T-cell (primary cell): ENCODE measurements around the gene RASA4. TPM values are rescaled to one million over a fixed set of nuclear protein-coding genes. Genes with fewer than 3 reads are reported as not detected.
A peak's percentile ranks its signal among the peaks of the same experiment; 100 is the strongest.
"Not testable (repeated sequence)": the region's sequence is repeated elsewhere in the genome, so short reads cannot be mapped to it uniquely, and the experiment has no call there.

Source experiments
- ATAC-seq, 4 experiments: fragments of 200-7000 bp in 3 of 4; fragments of 150-1000 bp in 1 of 4; cut with Tn5 transposase; replicated peaks in 1 of 4; 1 replicate in 3 of 4; 2 replicates in 1 of 4; pipeline ENCODE4 v1.10.0; 2021; ENCODE audit warnings: moderate library complexity in 3 of 4, mild to moderate bottlenecking in 2 of 4, moderate number of reproducible peaks in 1 of 4
- CTCF ChIA-PET, 2 donors: fragments of 300-600 bp; sonication (Branson Sonifier 250); formaldehyde crosslinking; loops; one replicate each; lab custom pipeline; 2022; ENCODE audit warnings: antibody characterized with exemption in 2 of 2; lab: Charles Lee
- POLR2A ChIA-PET, 2 donors: fragments of 300-600 bp; sonication (Branson Sonifier 250); formaldehyde crosslinking; loops; one replicate each; lab custom pipeline; 2022; ENCODE audit warnings: antibody characterized with exemption in 2 of 2; lab: Charles Lee
- DNase-seq, 35 experiments: peaks; one replicate each; pipeline versions ENCODE4 v3.0.0 to v3.0.0-alpha.2; 2013 to 2023
- H3K27ac ChIP-seq: one replicate; pipeline ENCODE4 v1.5.1; 2013; ENCODE audit warnings: low read length
- H3K27me3 ChIP-seq, 2 experiments: replicated peaks in 1 of 2; 1 replicate in 1 of 2; 2 replicates in 1 of 2; pipeline versions ENCODE4 v1.6.1 to v1.7.0; 2013; ENCODE audit warnings: low read length in 1 of 2, mixed read lengths in 1 of 2; ENCODE audit not compliant: control insufficient read depth in 2 of 2, insufficient read depth in 2 of 2; ENCODE audit errors: extremely low read depth in 1 of 2
- H3K36me3 ChIP-seq, 2 donors: 1 replicate in 1 of 2; 2 replicates in 1 of 2; pipeline versions ENCODE4 v1.6.1 to v1.7.0; 2013; ENCODE audit warnings: low read length in 1 of 2; ENCODE audit not compliant: control insufficient read depth in 2 of 2, insufficient read depth in 1 of 2; ENCODE audit errors: extremely low read depth in 1 of 2
- H3K4me1 ChIP-seq, 2 experiments: 1 replicate in 1 of 2; 2 replicates in 1 of 2; pipeline versions ENCODE4 v1.6.1 to v1.7.0; 2013; ENCODE audit warnings: low read length in 2 of 2, mixed read lengths in 1 of 2; ENCODE audit not compliant: insufficient read depth in 2 of 2, control insufficient read depth in 1 of 2; ENCODE audit errors: extremely low read depth in 1 of 2
- H3K4me3 ChIP-seq, 2 donors: 1 replicate in 1 of 2; 2 replicates in 1 of 2; pipeline versions ENCODE4 v1.5.1 to v1.7.0; 2013; ENCODE audit warnings: mild to moderate bottlenecking in 2 of 2, low read length in 1 of 2, moderate library complexity in 1 of 2; ENCODE audit not compliant: control insufficient read depth in 1 of 2; ENCODE audit errors: extremely low read depth in 1 of 2
- H3K9me3 ChIP-seq: 2 replicates; pipeline ENCODE4 v1.7.0; 2013
- H3K27ac Mint-ChIP-seq, 2 donors: one replicate each; pipeline ENCODE4 v1.8.0; 2020 to 2021; ENCODE audit warnings: mild to moderate bottlenecking in 2 of 2, mixed read lengths in 2 of 2
- H3K27me3 Mint-ChIP-seq, 2 donors: one replicate each; pipeline ENCODE4 v1.8.0; 2021 to 2022; ENCODE audit warnings: mixed read lengths in 2 of 2
- H3K36me3 Mint-ChIP-seq: one replicate; pipeline ENCODE4 v1.8.0; 2021; ENCODE audit warnings: mixed read lengths
- H3K4me1 Mint-ChIP-seq, 3 donors: one replicate each; pipeline ENCODE4 v1.8.0; 2020 to 2022; ENCODE audit warnings: mixed read lengths in 3 of 3, mild to moderate bottlenecking in 1 of 3
- H3K4me3 Mint-ChIP-seq, 3 donors: one replicate each; pipeline ENCODE4 v1.8.0; 2020 to 2022; ENCODE audit warnings: mild to moderate bottlenecking in 3 of 3, mixed read lengths in 3 of 3, moderate library complexity in 3 of 3
- H3K9me3 Mint-ChIP-seq, 3 donors: one replicate each; pipeline ENCODE4 v1.8.0; 2020 to 2022; ENCODE audit warnings: mixed read lengths in 3 of 3
- WGBS: methylation state at CpG from one replicate; pipeline ENCODE4 v1.1.5; 2013; ENCODE audit warnings: missing lambda C conversion rate; ENCODE audit not compliant: insufficient coverage; 5-methylcytosine and 5-hydroxymethylcytosine counted together
- total RNA-seq, 35 experiments: library from RNA in 6 of 35; stranded (reverse) in 6 of 35; fragments of 120-200 nt in 1 of 35; gene quantifications; one replicate each; pipeline versions ENCODE4 v1.2.1 to v1.2.4 and lab custom pipeline; 2013 to 2026

RASA4 gene
- total RNA-seq, 5 donors from 2014 or later (not counting 1 experiment from before 2014, with no cell fraction given) = 63.3 to 89.0 (median 71.6) TPM

DNA sequence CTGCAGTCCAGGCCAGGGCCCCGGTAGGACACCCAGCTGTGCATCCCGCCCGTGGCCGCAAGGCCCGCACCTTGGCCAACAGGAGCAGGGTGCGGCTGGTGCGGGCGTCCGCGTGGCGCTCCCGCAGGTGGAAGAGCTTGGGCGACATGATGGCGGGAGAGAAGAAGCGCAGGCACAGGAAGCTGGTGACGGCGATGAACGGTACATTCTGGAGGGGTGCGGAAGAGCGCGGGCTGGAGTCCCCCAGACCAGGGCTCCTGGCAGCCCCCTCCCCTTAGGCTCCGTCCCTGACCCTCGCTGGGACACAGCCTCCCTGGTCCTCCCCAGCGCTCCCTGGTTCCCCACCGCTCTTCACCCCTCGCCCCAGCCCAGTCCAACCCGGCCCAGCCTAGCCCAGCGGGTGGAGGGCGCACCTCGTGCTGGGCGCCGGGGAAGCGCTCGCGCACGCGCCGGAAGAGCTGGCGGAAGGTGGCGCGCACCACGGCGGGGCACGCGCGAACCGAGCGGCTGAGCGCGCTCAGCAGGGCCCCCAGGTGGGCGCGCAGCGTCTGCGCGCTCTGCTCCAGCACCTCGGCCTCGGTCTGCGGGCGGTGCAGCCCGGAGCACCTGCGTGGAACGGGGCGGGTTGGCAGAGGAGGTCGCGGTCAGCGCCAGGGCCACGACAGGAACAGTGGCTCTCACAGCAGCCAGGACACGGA, 22.8 kb downstream of the RASA4 start:
- H3K36me3 Mint-ChIP-seq, H3K4me1 ChIP-seq, H3K27ac ChIP-seq, H3K4me3 ChIP-seq, H3K9me3 Mint-ChIP-seq, POLR2A ChIA-PET, DNase-seq, H3K36me3 ChIP-seq, H3K27me3 Mint-ChIP-seq, H3K9me3 ChIP-seq, H3K27ac Mint-ChIP-seq, H3K4me3 Mint-ChIP-seq, H3K27me3 ChIP-seq, H3K4me1 Mint-ChIP-seq, CTCF ChIA-PET: not testable (repeated sequence)
- ATAC-seq = peak; percentile 69 to 79 (median 77)
- WGBS = no CpG with 5 or more reads among the region's 68 CpGs

DNA sequence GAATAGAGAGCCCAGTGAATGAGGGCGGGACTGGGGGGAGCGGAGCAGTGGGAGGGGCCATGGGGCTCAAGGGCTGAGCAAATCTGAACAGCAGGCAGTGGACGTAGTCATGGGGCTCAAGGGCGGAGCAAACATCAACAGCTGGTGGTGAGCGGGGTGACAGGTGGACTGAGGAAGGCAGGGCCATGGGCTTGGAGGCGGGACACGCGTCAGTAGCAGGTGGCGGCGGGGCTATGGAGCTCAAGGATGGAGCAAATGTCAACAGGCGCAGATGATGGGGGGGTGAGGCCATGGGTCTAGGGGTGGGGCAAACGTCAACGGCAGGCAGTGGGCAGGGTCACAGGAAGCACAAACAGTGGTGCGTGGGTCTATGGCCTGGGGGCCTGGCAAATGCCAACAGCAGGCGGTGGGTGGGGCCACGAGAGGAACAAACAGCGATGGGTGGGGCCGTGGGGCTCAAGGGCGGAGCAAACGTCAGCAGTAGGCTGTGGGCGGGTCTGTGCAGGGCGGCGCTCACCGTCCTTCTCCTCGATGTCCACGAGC, 24.0 kb downstream of the RASA4 start:
- H3K27me3 Mint-ChIP-seq, H3K27me3 ChIP-seq, CTCF ChIA-PET, H3K4me1 Mint-ChIP-seq, H3K9me3 Mint-ChIP-seq, H3K27ac ChIP-seq, POLR2A ChIA-PET, H3K4me3 ChIP-seq, H3K4me1 ChIP-seq, H3K27ac Mint-ChIP-seq, H3K36me3 Mint-ChIP-seq, H3K9me3 ChIP-seq, H3K4me3 Mint-ChIP-seq, H3K36me3 ChIP-seq: not testable (repeated sequence)
- DNase-seq (peak in 34 of 35 experiments; percentile 21 to 83 (median 54)), ATAC-seq (peak; percentile 58 to 65 (median 60))
- WGBS = no CpG with 5 or more reads among the region's 26 CpGs

DNA sequence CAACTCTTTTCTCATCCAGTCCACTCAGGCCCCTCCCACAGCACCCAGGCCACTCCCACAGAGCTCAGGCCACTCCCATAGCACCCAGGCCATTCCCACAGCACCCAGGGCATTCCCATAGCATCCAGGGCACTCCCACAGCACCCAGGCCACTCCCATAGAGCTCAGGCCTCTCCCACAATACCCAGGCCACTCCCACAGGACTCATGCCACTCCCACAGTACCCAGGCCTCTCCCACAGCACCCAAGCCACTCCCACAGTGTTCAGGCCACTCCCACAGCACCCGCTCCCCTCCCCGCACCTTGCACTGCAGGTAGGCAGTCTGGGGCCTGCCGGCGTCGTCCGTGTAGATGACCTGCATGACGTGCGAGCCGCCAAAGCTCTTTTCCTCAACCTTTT, 26.7 kb downstream of the RASA4 start:
- H3K36me3 ChIP-seq, H3K27ac Mint-ChIP-seq, DNase-seq, POLR2A ChIA-PET, H3K27ac ChIP-seq, H3K4me3 Mint-ChIP-seq, H3K4me3 ChIP-seq, H3K27me3 Mint-ChIP-seq, H3K9me3 ChIP-seq, H3K4me1 Mint-ChIP-seq, H3K36me3 Mint-ChIP-seq, H3K4me1 ChIP-seq, H3K9me3 Mint-ChIP-seq, CTCF ChIA-PET, H3K27me3 ChIP-seq: not testable (repeated sequence)
- WGBS = no CpG with 5 or more reads among the region's 9 CpGs
- ATAC-seq = peak; percentile 16 to 44 (median 25)

DNA sequence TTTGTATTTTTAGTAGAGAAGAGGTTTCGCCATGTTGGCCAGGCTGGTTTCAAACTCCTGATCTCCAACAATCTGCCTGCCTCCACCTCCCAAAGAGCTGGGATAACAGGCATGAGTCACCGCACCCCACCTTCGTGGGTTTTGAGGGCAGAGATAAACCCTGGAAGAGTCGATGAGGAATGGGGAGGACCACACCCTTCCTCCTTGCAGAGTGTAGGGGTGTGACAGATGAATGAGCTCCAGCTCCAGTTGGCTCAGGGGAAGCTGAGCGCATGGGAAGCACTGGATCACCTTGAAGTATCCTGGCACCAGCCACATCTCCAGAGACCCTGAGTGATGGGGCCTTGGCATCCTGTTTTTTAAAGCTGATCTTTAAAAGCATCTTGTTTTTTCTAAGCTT, 33.1 kb downstream of the RASA4 start:
- H3K27me3 Mint-ChIP-seq, H3K27ac Mint-ChIP-seq, H3K27me3 ChIP-seq, H3K9me3 Mint-ChIP-seq, H3K27ac ChIP-seq, CTCF ChIA-PET, H3K4me3 ChIP-seq, H3K4me3 Mint-ChIP-seq, H3K4me1 ChIP-seq, POLR2A ChIA-PET, H3K9me3 ChIP-seq, H3K36me3 ChIP-seq, DNase-seq, H3K4me1 Mint-ChIP-seq, ATAC-seq, H3K36me3 Mint-ChIP-seq: not testable (repeated sequence)
- no CpG with 5 or more reads among the region's 5 CpGs for WGBS

DNA sequence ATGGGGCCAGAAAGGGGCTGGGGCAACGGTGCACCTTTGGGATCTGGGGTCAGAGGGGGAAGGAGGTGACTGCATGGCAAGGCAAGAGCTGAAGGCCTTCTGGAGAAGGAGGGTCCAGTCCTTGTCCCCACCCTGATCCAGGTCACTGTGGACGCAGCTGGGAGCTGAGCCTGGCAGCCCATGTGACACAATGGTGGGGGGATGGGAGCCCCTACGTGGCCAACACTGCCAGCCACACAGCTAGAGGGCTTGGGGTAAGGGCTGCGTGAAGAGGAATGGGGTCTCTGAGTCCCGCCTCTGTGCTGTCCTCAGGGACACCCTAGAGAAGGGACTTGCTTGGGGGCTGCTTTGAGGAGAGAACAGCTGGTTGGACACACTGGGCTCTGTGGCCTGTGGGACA, 34.8 kb downstream of the RASA4 start:
- POLR2A ChIA-PET, H3K4me3 Mint-ChIP-seq, H3K27me3 Mint-ChIP-seq, H3K27me3 ChIP-seq, H3K9me3 ChIP-seq, H3K36me3 ChIP-seq, CTCF ChIA-PET, DNase-seq, H3K36me3 Mint-ChIP-seq, H3K4me3 ChIP-seq, H3K27ac Mint-ChIP-seq, H3K4me1 ChIP-seq, ATAC-seq, H3K4me1 Mint-ChIP-seq, H3K9me3 Mint-ChIP-seq, H3K27ac ChIP-seq: not testable (repeated sequence)
- no CpG with 5 or more reads among the region's 5 CpGs for WGBS

DNA sequence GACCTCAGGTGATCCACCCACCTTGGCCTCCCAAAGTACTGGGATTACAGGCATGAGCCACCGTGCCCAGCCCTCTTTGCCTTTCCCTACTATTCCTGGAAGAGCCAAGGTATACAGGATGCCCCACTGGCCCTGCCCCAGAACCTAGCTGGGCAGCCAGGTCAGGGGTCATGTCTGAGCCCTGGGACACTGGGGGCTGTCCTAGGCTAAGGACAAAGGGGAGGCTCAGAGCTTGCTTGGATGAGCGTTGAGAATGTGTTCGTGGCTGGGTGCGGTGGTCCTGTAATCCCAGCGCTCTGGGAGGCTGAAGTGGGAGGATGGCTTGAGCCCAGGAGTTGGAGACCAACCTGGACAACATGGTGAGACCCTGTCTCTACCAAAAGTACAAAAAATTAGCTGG, 38.1 kb downstream of the RASA4 start:
- H3K9me3 ChIP-seq, H3K4me1 ChIP-seq, H3K4me1 Mint-ChIP-seq, H3K36me3 Mint-ChIP-seq, H3K36me3 ChIP-seq, H3K27me3 Mint-ChIP-seq, POLR2A ChIA-PET, H3K27ac Mint-ChIP-seq, H3K4me3 Mint-ChIP-seq, H3K27ac ChIP-seq, H3K4me3 ChIP-seq, H3K27me3 ChIP-seq, H3K9me3 Mint-ChIP-seq, CTCF ChIA-PET: not testable (repeated sequence)
- DNase-seq = peak in 3 of 35 experiments; percentile 0 to 25 (median 5)
- peak in 1 of 4 experiments; percentile 21 for ATAC-seq
- WGBS = no CpG with 5 or more reads among the region's 5 CpGs
